Trophoblast cell (in vitro differentiated cells and primary cell): ENCODE data around the gene AGR2.
A peak's percentile ranks its signal among the peaks of the same experiment; 100 is the strongest.

Source experiments
- DNase-seq, 2 donors: peaks; one replicate each; pipeline ENCODE4 v3.0.0-alpha.2; 2016
- H2AFZ ChIP-seq: 2 replicates; pipeline ENCODE4 v1.6.1; 2013; ENCODE audit warnings: low read length, moderate library complexity, mild to moderate bottlenecking; ENCODE audit not compliant: insufficient read depth, poor library complexity
- H2AK5ac ChIP-seq: 2 replicates; pipeline ENCODE4 v1.6.1; 2013; ENCODE audit warnings: mild to moderate bottlenecking, low read length
- H2BK120ac ChIP-seq: 2 replicates; pipeline ENCODE4 v1.6.1; 2013; ENCODE audit warnings: low read length, mild to moderate bottlenecking, moderate library complexity; ENCODE audit not compliant: insufficient read depth, poor library complexity
- H2BK12ac ChIP-seq: 2 replicates; pipeline ENCODE4 v1.6.1; 2013; ENCODE audit warnings: mild to moderate bottlenecking, low read length, moderate library complexity
- H2BK5ac ChIP-seq: 2 replicates; pipeline ENCODE4 v1.6.1; 2013; ENCODE audit warnings: low read length, low read depth, moderate library complexity, mild to moderate bottlenecking; ENCODE audit not compliant: poor library complexity
- H3K14ac ChIP-seq: 2 replicates; pipeline ENCODE4 v1.6.1; 2013; ENCODE audit warnings: mild to moderate bottlenecking, low read length
- H3K18ac ChIP-seq: 2 replicates; pipeline ENCODE4 v1.6.1; 2013; ENCODE audit warnings: mild to moderate bottlenecking, low read length
- H3K23ac ChIP-seq: 2 replicates; pipeline ENCODE4 v1.6.1; 2013; ENCODE audit warnings: low read length
- H3K27ac ChIP-seq: 2 replicates; pipeline ENCODE4 v1.5.1; 2013; ENCODE audit warnings: low read depth, mild to moderate bottlenecking, inconsistent platforms, low read length, moderate library complexity
- H3K27me3 ChIP-seq: 2 replicates; pipeline ENCODE4 v1.6.1; 2013; ENCODE audit warnings: inconsistent platforms, mild to moderate bottlenecking, low read length, moderate library complexity; ENCODE audit not compliant: insufficient read depth
- H3K36me3 ChIP-seq, 2 experiments: 1 replicate in 1 of 2; 2 replicates in 1 of 2; pipeline ENCODE4 v1.6.1; 2013; ENCODE audit warnings: low read length in 2 of 2, mild to moderate bottlenecking in 2 of 2, moderate library complexity in 1 of 2; ENCODE audit not compliant: insufficient read depth in 2 of 2, control insufficient read depth in 1 of 2
- H3K4ac ChIP-seq: 2 replicates; pipeline ENCODE4 v1.6.1; 2013; ENCODE audit warnings: low read depth, mild to moderate bottlenecking, low read length, moderate library complexity
- H3K4me1 ChIP-seq, 2 experiments: 1 replicate in 1 of 2; 2 replicates in 1 of 2; pipeline ENCODE4 v1.6.1; 2013; ENCODE audit warnings: low read length in 2 of 2, mild to moderate bottlenecking in 2 of 2, moderate library complexity in 1 of 2; ENCODE audit not compliant: insufficient read depth in 2 of 2, control insufficient read depth in 1 of 2
- H3K4me2 ChIP-seq: 2 replicates; pipeline ENCODE4 v1.6.1; 2013; ENCODE audit warnings: inconsistent platforms, mild to moderate bottlenecking, low read length, moderate library complexity
- H3K4me3 ChIP-seq: 2 replicates; pipeline ENCODE4 v1.5.1; 2013; ENCODE audit warnings: mild to moderate bottlenecking, low read depth, low read length, inconsistent platforms
- H3K79me1 ChIP-seq: one replicate; pipeline ENCODE4 v1.6.1; 2013; ENCODE audit warnings: low read length
- H3K79me2 ChIP-seq: 2 replicates; pipeline ENCODE4 v1.6.1; 2013; ENCODE audit warnings: low read length, mild to moderate bottlenecking; ENCODE audit not compliant: control insufficient read depth, insufficient read depth, poor library complexity
- H3K9ac ChIP-seq: 2 replicates; pipeline ENCODE4 v1.6.1; 2013; ENCODE audit warnings: mild to moderate bottlenecking, low read length
- H3K9me3 ChIP-seq: 2 replicates; pipeline ENCODE4 v1.6.1; 2013; ENCODE audit warnings: low read depth, mild to moderate bottlenecking, control low read depth, inconsistent platforms, low read length; ENCODE audit not compliant: insufficient read depth
- H4K12ac ChIP-seq: 2 replicates; pipeline ENCODE4 v1.6.1; 2013; ENCODE audit warnings: low read depth, mild to moderate bottlenecking, low read length, moderate library complexity
- H4K8ac ChIP-seq: 2 replicates; pipeline ENCODE4 v1.6.1; 2013; ENCODE audit warnings: low read depth, mild to moderate bottlenecking, low read length, moderate library complexity
- H4K91ac ChIP-seq: one replicate; pipeline ENCODE4 v1.6.1; 2013; ENCODE audit warnings: low read depth, mild to moderate bottlenecking, low read length, moderate library complexity
- WGBS: extraction: QIAGEN DNeasy Blood & Tissue Kit; methylation state at CpG from one replicate; pipeline ENCODE4 v1.1.7; 2013; ENCODE audit warnings: missing lambda C conversion rate; ENCODE audit not compliant: insufficient read length, insufficient coverage; ENCODE audit errors: extremely low coverage; 5-methylcytosine and 5-hydroxymethylcytosine counted together

The AGR2 gene

DNA sequence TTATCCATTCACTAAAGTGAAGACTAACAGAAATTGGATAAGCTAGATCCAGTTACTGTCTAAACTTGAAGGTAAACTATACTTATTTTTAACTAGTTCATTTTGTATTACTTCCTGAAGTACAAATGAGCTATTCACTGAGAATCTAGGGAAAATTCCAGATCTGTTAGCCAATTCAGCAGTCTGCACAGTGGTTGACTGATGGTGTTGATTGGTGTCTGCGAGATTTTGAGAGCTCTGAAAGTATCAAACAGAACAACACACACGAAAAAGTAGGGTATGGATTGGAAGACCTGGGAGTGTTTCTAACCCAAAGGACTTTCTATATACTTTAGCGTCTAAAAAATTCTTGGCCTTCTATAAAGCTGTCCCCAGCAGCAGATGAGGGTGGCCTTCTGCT, 33.6 kb upstream of the AGR2 start:
- Histone ChIP-seq H3K4ac (no peak overlapping the region), H3K14ac (no peak overlapping the region), H3K79me1 (no peaks in the 10 kb centered on the region), H2BK5ac (no peak overlapping the region), H3K4me1 (no peaks in the 10 kb centered on the region), H3K9ac (no peak overlapping the region), H4K8ac (no peak overlapping the region), H3K4me2 (no peak overlapping the region), H3K27ac (no peak overlapping the region), H3K23ac (no peak overlapping the region), H3K36me3 (no peaks in the 10 kb centered on the region), H2AK5ac (no peak overlapping the region), H3K79me2 (no peaks in the 10 kb centered on the region), H2BK120ac (no peak overlapping the region), H2AFZ (no peak overlapping the region), H4K12ac (no peak overlapping the region), H3K27me3 (no peaks in the 10 kb centered on the region), H3K9me3 (no peaks in the 10 kb centered on the region), H3K4me3 (no peak overlapping the region), H2BK12ac (no peak overlapping the region), H4K91ac (no peak overlapping the region), H3K18ac (no peak overlapping the region)
- peak in 1 of 2 donors; percentile 27 for DNase-seq
- WGBS = no CpG with 5 or more reads among the region's 3 CpGs

DNA sequence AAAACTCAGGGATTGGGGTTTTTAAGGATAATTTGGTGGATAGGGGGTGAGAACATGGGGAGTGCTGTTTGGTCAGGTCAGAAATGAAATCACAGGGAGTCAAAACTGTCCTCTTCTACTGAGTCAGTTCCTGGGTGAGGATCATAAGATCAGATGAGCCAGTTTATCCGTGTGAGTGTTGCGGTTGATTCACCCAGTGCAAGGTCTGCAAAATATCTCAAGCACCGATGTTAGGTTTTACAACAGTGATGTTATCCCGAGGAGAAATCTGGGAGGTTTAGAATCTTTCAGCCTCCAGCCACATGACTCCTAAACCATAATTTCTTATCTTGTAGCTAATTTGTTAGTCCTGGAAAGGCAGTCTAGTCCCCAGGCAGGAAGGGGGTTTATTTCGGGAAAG, 31.7 kb upstream of the AGR2 start:
- H2BK120ac ChIP-seq = no peak overlapping the region
- H2BK5ac ChIP-seq = no peak overlapping the region
- no CpG with 5 or more reads among the region's 5 CpGs for WGBS
- H3K4ac ChIP-seq = no peak overlapping the region
- no peak overlapping the region for H3K4me2 ChIP-seq
- no peaks in the 10 kb centered on the region for H3K27me3 ChIP-seq
- no peaks in the 10 kb centered on the region for H3K4me1 ChIP-seq
- H3K79me1 ChIP-seq = no peaks in the 10 kb centered on the region
- no peaks in the 10 kb centered on the region for H3K9me3 ChIP-seq
- DNase-seq = peak; percentile 35 to 61
- no peak overlapping the region for H3K23ac ChIP-seq
- no peak overlapping the region for H3K9ac ChIP-seq
- H4K12ac ChIP-seq = no peak overlapping the region
- no peak overlapping the region for H2AK5ac ChIP-seq
- no peak overlapping the region for H2AFZ ChIP-seq
- no peak overlapping the region for H2BK12ac ChIP-seq
- H3K27ac ChIP-seq = no peak overlapping the region
- no peaks in the 10 kb centered on the region for H3K36me3 ChIP-seq
- H3K18ac ChIP-seq = no peak overlapping the region
- H3K4me3 ChIP-seq = no peak overlapping the region
- H4K8ac ChIP-seq = no peak overlapping the region
- no peak overlapping the region for H4K91ac ChIP-seq
- no peak overlapping the region for H3K14ac ChIP-seq
- H3K79me2 ChIP-seq = no peaks in the 10 kb centered on the region

DNA sequence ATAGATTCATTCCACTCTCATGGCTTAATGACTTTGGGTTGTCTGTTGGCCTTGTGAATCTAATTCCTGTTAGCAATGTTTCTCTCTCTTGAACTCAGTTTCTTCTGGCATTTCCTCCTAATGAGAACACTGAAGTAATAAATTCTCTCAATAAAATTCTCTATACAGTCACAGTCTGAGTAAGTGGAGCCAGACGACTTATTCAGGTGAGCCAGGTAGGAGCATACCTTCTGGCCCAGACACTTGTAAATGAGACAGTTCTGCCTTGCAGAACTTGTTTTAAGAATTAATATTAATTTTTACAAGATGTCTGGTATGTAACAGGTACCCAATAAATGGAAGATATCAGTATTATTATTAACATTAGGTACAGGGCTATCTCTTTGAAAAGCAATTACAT, 28.6 kb upstream of the AGR2 start:
- no peak overlapping the region for H3K18ac ChIP-seq
- H3K4ac ChIP-seq = no peak overlapping the region
- no peaks in the 10 kb centered on the region for H3K79me1 ChIP-seq
- H3K23ac ChIP-seq = no peak overlapping the region
- H4K12ac ChIP-seq = no peak overlapping the region
- no peak overlapping the region for H3K4me2 ChIP-seq
- H3K9me3 ChIP-seq = no peaks in the 10 kb centered on the region
- no peak overlapping the region for H2BK12ac ChIP-seq
- no peak overlapping the region for H2AK5ac ChIP-seq
- peak in 1 of 2 donors; percentile 25 for DNase-seq
- no peaks in the 10 kb centered on the region for H3K4me1 ChIP-seq
- H3K9ac ChIP-seq = no peak overlapping the region
- no peaks in the 10 kb centered on the region for H3K36me3 ChIP-seq
- no peak overlapping the region for H3K4me3 ChIP-seq
- no peak overlapping the region for H4K8ac ChIP-seq
- WGBS = no CpG with 5 or more reads among the region's 1 CpG
- no peak overlapping the region for H3K14ac ChIP-seq
- no peaks in the 10 kb centered on the region for H3K79me2 ChIP-seq
- no peak overlapping the region for H2BK5ac ChIP-seq
- no peaks in the 10 kb centered on the region for H3K27me3 ChIP-seq
- no peak overlapping the region for H4K91ac ChIP-seq
- no peak overlapping the region for H2AFZ ChIP-seq
- no peak overlapping the region for H3K27ac ChIP-seq
- H2BK120ac ChIP-seq = no peak overlapping the region

DNA sequence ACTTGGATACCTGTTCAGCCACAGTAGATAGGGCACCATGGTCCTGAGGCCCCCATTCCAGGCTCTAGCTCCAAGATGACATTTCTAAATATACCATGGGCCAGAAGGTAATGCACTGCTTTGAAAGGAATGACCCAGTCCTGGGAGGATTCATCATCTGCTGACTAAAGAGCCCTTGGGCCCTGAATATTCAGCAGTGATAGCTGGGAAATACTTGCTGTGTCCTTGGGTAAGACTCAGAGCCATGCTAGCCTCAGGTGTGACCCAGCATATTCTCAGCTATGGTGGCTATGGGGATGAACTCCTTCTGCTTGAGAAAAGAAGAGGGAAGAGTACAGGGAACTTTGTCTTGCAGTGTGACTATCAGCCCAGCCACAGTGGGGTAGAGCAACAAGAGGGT, 21.3 kb upstream of the AGR2 start:
- no peak overlapping the region for H3K23ac ChIP-seq
- H2AFZ ChIP-seq = no peak overlapping the region
- no peak overlapping the region for H4K91ac ChIP-seq
- H3K4me3 ChIP-seq = no peak overlapping the region
- H3K79me1 ChIP-seq = no peaks in the 10 kb centered on the region
- H3K4me2 ChIP-seq = no peak overlapping the region
- peaks cover 0 to 4% of the 10 kb centered on the region in 2 experiments for H3K4me1 ChIP-seq
- DNase-seq = peak; percentile 45 to 52
- H3K27ac ChIP-seq = no peak overlapping the region
- no peaks in the 10 kb centered on the region for H3K36me3 ChIP-seq
- no peak overlapping the region for H2BK5ac ChIP-seq
- no peak overlapping the region for H2AK5ac ChIP-seq
- H4K12ac ChIP-seq = no peak overlapping the region
- H2BK120ac ChIP-seq = no peak overlapping the region
- H4K8ac ChIP-seq = no peak overlapping the region
- no peak overlapping the region for H3K9ac ChIP-seq
- H3K18ac ChIP-seq = no peak overlapping the region
- no peaks in the 10 kb centered on the region for H3K79me2 ChIP-seq
- H3K9me3 ChIP-seq = no peaks in the 10 kb centered on the region
- no peak overlapping the region for H2BK12ac ChIP-seq
- no peaks in the 10 kb centered on the region for H3K27me3 ChIP-seq
- no peak overlapping the region for H3K4ac ChIP-seq
- H3K14ac ChIP-seq = no peak overlapping the region
